Stomach (tissue), 9 donors: ENCODE measurements around the gene DRC3. TPM values are rescaled to one million over a fixed set of nuclear protein-coding genes. Genes with fewer than 3 reads are reported as not detected.

ENCODE experiments used
- DNase-seq, 2 donors: peaks; one replicate each; pipeline versions ENCODE4 v3.0.0 to v3.0.0-alpha.2; 2013 to 2019
- H3K27ac ChIP-seq, 5 donors: fragments of 200-600 bp in 4 of 5; sonication (generic) in 4 of 5; one replicate each; pipeline ENCODE4 v1.5.1; 2013 to 2019; ENCODE audit warnings: mild to moderate bottlenecking in 1 of 5, moderate library complexity in 1 of 5
- H3K27me3 ChIP-seq, 3 donors: fragments of 200-600 bp; sonication (generic); one replicate each; pipeline ENCODE4 v1.5.1; 2017 to 2019; ENCODE audit warnings: mixed run types in 1 of 3
- H3K36me3 ChIP-seq, 4 donors: fragments of 200-600 bp; sonication (generic); 1 replicate in 3 of 4; 2 replicates in 1 of 4; pipeline ENCODE4 v1.5.1; 2016 to 2019
- H3K4me1 ChIP-seq, 4 donors: fragments of 200-600 bp; sonication (generic); one replicate each; pipeline ENCODE4 v1.5.1; 2016 to 2019
- H3K4me3 ChIP-seq, 4 donors: fragments of 200-600 bp; sonication (generic) in 3 of 4; one replicate each; pipeline ENCODE4 v1.5.1; 2016 to 2019; ENCODE audit warnings: mild to moderate bottlenecking in 1 of 4
- H3K9me3 ChIP-seq, 4 donors: fragments of 200-600 bp; sonication (generic); one replicate each; pipeline ENCODE4 v1.5.1; 2016 to 2019
- CTCF ChIP-seq, 7 experiments: fragments of 450-650 bp in 4 of 7; fragments of 200-600 bp in 3 of 7; sonication (generic) in 3 of 7; IDR thresholded peaks; one replicate each; pipeline ENCODE4 v1.5.1; 2016 to 2019; ENCODE audit warnings: antibody characterized with exemption in 7 of 7, control low read depth in 2 of 7, mild to moderate bottlenecking in 1 of 7
- EP300 ChIP-seq: sonication (generic); formaldehyde crosslinking; IDR thresholded peaks from one replicate; pipeline ENCODE4 v1.6.1; 2017; ENCODE audit warnings: antibody characterized with exemption
- POLR2A ChIP-seq, 4 donors: fragments of 450-650 bp; IDR thresholded peaks; one replicate each; pipeline ENCODE4 v1.6.1; 2016; ENCODE audit warnings: antibody characterized with exemption in 4 of 4, control low read depth in 2 of 4, mild to moderate bottlenecking in 1 of 4, moderate library complexity in 1 of 4
- POLR2AphosphoS5 ChIP-seq, 3 donors: sonication (generic); formaldehyde crosslinking; IDR thresholded peaks; one replicate each; pipeline ENCODE4 v1.6.1; 2016; ENCODE audit warnings: antibody characterized with exemption in 3 of 3
- WGBS, 5 donors: extraction: QIAGEN DNeasy Blood & Tissue Kit in 3 of 5; methylation state at CpG; one replicate each; pipeline versions ENCODE4 v1.1.5 to v1.1.7; 2013 to 2018; 5-methylcytosine and 5-hydroxymethylcytosine counted together
- intact Hi-C: fragments of 100-400 bp; cut with DNase I; formaldehyde crosslinking; loops from one replicate; pipeline ENCODE4 v1.15.1; 2023; ENCODE audit warnings: low total_unique reads
- polyA plus RNA-seq, 3 donors: library from polyadenylated mRNA; stranded (reverse); fragments of 200-250 nt; gene quantifications; one replicate each; pipeline ENCODE4 v1.2.3, GENCODE V29; 2013
- total RNA-seq, 5 donors: library from RNA; depleted of rRNA; stranded (reverse); fragments of >200 nt; gene quantifications; one replicate each; pipeline versions ENCODE4 v1.1.0 to v1.2.3, GENCODE V29; 2014 to 2016
- donor health status: healthy with polysubstance abuse.
- donor health status: Bipolar disorder and iron deficiency.
- donor health status: healthy.

The DRC3 gene
- total and polyA plus RNA-seq, 8 donors: 1.1 to 16.5 (median 1.7) TPM; not detected in 1

DNA sequence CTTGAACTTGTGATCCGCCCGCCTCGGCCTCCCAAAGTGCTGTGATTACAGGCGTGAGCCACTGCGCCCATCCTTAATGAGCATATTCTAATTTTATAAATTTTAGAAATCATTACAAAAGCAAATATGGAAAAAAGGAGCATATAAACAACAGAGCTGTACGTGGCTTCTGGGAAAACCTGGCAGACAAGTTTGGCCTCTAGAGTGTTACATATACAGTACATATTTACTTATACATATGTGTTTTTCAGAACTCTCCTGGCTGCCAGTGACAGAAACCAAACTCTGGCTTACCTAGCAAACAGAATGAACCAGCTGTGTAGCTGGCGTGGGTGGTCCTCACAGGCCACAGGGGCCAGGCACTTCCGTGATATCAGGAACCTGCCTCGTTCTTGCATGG is 10.1 kb downstream of the DRC3 start:
- peak; percentile 51 to 85 for DNase-seq
- no peaks in the 10 kb centered on the region for H3K9me3 ChIP-seq
- peaks cover 0 to 9% (median 3%) of the 10 kb centered on the region in 4 donors for H3K4me1 ChIP-seq
- no peak overlapping the region for H3K4me3 ChIP-seq
- no peak for TF ChIP-seq CTCF (IDR thresholded peaks at IDR 0.05)
- TF ChIP-seq POLR2AphosphoS5 (IDR thresholded peaks at IDR 0.05): no peak
- TF ChIP-seq EP300: no peak
- TF ChIP-seq POLR2A (IDR thresholded peaks at IDR 0.05): no peak
- H3K36me3 ChIP-seq: peaks cover 0 to 11% (median 0%) of the 10 kb centered on the region in 4 donors
- no peaks in the 10 kb centered on the region for H3K27me3 ChIP-seq
- peak overlapping the region; percentile 60 to 82 (median 74) for H3K27ac ChIP-seq
- WGBS, 5 donors: 59 to 80% (median 73%) methylated on average over 9 of the region's 9 CpGs
- intact Hi-C loops: no loop called here

GRCh38 chr17:17983376-17983775 is 10.7 kb downstream of the DRC3 start:
- peak in 2 of 3 donors; percentile 57 to 73 for TF ChIP-seq POLR2AphosphoS5 (IDR thresholded peaks at IDR 0.05)
- no peak for TF ChIP-seq POLR2A (IDR thresholded peaks at IDR 0.05)
- intact Hi-C loops: no loop called here

GRCh38 chr17:17983776-17984175 is 11.1 kb downstream of the DRC3 start:
- H3K27me3 ChIP-seq: no peaks in the 10 kb centered on the region
- WGBS, 5 donors: 85 to 91% (median 89%) methylated on average over 6 of the region's 6 CpGs
- H3K9me3 ChIP-seq: no peaks in the 10 kb centered on the region
- peaks cover 0 to 14% (median 0%) of the 10 kb centered on the region in 4 donors for H3K36me3 ChIP-seq
- TF ChIP-seq CTCF (IDR thresholded peaks at IDR 0.05) (no peak), POLR2AphosphoS5 (IDR thresholded peaks at IDR 0.05) (no peak), POLR2A (IDR thresholded peaks at IDR 0.05) (no peak), EP300 (no peak)
- peaks cover 0 to 9% (median 3%) of the 10 kb centered on the region in 4 donors for H3K4me1 ChIP-seq
- H3K4me3 ChIP-seq: no peak overlapping the region
- intact Hi-C loops: no loop called here
- no peak for DNase-seq
- peak overlapping the region; percentile 60 to 82 (median 74) for H3K27ac ChIP-seq

More at GRCh38 chr17:17983376-17983775, 10.7 kb downstream of the DRC3 start:
- H3K27ac ChIP-seq: peak overlapping the region; percentile 60 to 82 (median 74)
- 38 to 59% (median 56%) methylated on average over 6 of the region's 6 CpGs for WGBS, 5 donors
- peaks cover 0 to 9% (median 3%) of the 10 kb centered on the region in 4 donors for H3K4me1 ChIP-seq
- peak; percentile 58 to 83 for DNase-seq
- H3K9me3 ChIP-seq: no peaks in the 10 kb centered on the region
- peaks cover 0 to 13% (median 0%) of the 10 kb centered on the region in 4 donors for H3K36me3 ChIP-seq
- no peaks in the 10 kb centered on the region for H3K27me3 ChIP-seq
- no peak overlapping the region for H3K4me3 ChIP-seq

- no peak for DNase-seq
- TF ChIP-seq POLR2A (IDR thresholded peaks at IDR 0.05): no peak
- no peak for TF ChIP-seq CTCF (IDR thresholded peaks at IDR 0.05)
- TF ChIP-seq POLR2AphosphoS5 (IDR thresholded peaks at IDR 0.05): no peak
- TF ChIP-seq EP300: no peak
- no peak overlapping the region for H3K4me3 ChIP-seq
- H3K36me3 ChIP-seq: peaks cover 0 to 28% (median 0%) of the 10 kb centered on the region in 4 donors
- WGBS, 5 donors: 75 to 100% (median 86%) methylated on average over 1 to 2 of the region's 2 CpGs
- intact Hi-C loops: no loop called here
- no peaks in the 10 kb centered on the region for H3K9me3 ChIP-seq
- peaks cover 0 to 9% (median 3%) of the 10 kb centered on the region in 4 donors for H3K4me1 ChIP-seq
- H3K27ac ChIP-seq: no peak overlapping the region
- no peaks in the 10 kb centered on the region for H3K27me3 ChIP-seq
These were observed 12.5 kb downstream of the DRC3 start for GRCh38 chr17:17985153-17985552.

GRCh38 chr17:17985555-17985954 is 12.9 kb downstream of the DRC3 start:
- Histone ChIP-seq H3K36me3 (peaks cover 0 to 30% (median 0%) of the 10 kb centered on the region in 4 donors), H3K27me3 (no peaks in the 10 kb centered on the region), H3K27ac (no peak overlapping the region), H3K4me1 (peaks cover 0 to 9% (median 5%) of the 10 kb centered on the region in 4 donors), H3K4me3 (no peak overlapping the region), H3K9me3 (no peaks in the 10 kb centered on the region)
- intact Hi-C loops: no loop called here
- 51 to 82% (median 71%) methylated on average over 1 to 3 of the region's 3 CpGs for WGBS, 5 donors
- no peak for DNase-seq
- TF ChIP-seq POLR2A (IDR thresholded peaks at IDR 0.05) (no peak), EP300 (no peak), POLR2AphosphoS5 (IDR thresholded peaks at IDR 0.05) (no peak), CTCF (IDR thresholded peaks at IDR 0.05) (no peak)
